Prostate gland (tissue), 2 donors: ENCODE measurements around the gene TEPSIN. TPM values are rescaled to one million over a fixed set of nuclear protein-coding genes. Genes with fewer than 3 reads are reported as not detected.

Source experiments
- DNase-seq: peaks from one replicate; pipeline ENCODE4 v3.0.0-alpha.2; 2019; ENCODE audit warnings: low spot score
- H3K27ac ChIP-seq, 2 donors: fragments of 200-600 bp; sonication (generic); 2 replicates each; pipeline ENCODE4 v1.5.1; 2017 to 2019
- H3K27me3 ChIP-seq: fragments of 200-600 bp; sonication (generic); replicated peaks from 2 replicates; pipeline ENCODE4 v1.5.1; 2019; ENCODE audit not compliant: insufficient read depth
- H3K36me3 ChIP-seq, 2 donors: fragments of 200-600 bp; sonication (generic); 1 replicate in 1 of 2; 2 replicates in 1 of 2; pipeline versions ENCODE4 v1.5.1 to v1.8.1; 2017 to 2019
- H3K4me1 ChIP-seq: fragments of 200-600 bp; sonication (generic); replicated peaks from 2 replicates; pipeline ENCODE4 v1.5.1; 2019
- H3K4me3 ChIP-seq, 2 donors: fragments of 200-600 bp; sonication (generic); 2 replicates each; pipeline ENCODE4 v1.5.1; 2017 to 2019
- H3K9me3 ChIP-seq: fragments of 200-600 bp; sonication (generic); 2 replicates; pipeline ENCODE4 v1.5.1; 2017
- CTCF ChIP-seq, 4 experiments: fragments of 200-600 bp in 2 of 4; fragments of 450-650 bp in 2 of 4; sonication (generic) in 2 of 4; IDR thresholded peaks; 1 replicate in 3 of 4; 2 replicates in 1 of 4; pipeline ENCODE4 v1.5.1; 2016 to 2019; ENCODE audit warnings: antibody characterized with exemption in 4 of 4, mild to moderate bottlenecking in 2 of 4, moderate library complexity in 2 of 4
- POLR2A ChIP-seq: fragments of 450-650 bp; IDR thresholded peaks from one replicate; pipeline ENCODE4 v1.6.1; 2016; ENCODE audit warnings: antibody characterized with exemption, mild to moderate bottlenecking
- POLR2AphosphoS5 ChIP-seq: sonication (generic); formaldehyde crosslinking; IDR thresholded peaks from one replicate; pipeline ENCODE4 v1.6.1; 2017; ENCODE audit warnings: antibody characterized with exemption
- WGBS: methylation state at CpG from one replicate; pipeline ENCODE4 v1.1.5; 2018; 5-methylcytosine and 5-hydroxymethylcytosine counted together
- intact Hi-C: fragments of 100-400 bp; cut with DNase I; formaldehyde crosslinking; loops from one replicate; pipeline ENCODE4 v1.14.2; 2022
- total RNA-seq, 2 donors: library from RNA; depleted of rRNA; stranded (reverse); fragments of >200 nt; gene quantifications; one replicate each; pipeline ENCODE4 v1.1.0, GENCODE V29; 2016

TEPSIN gene
- total RNA-seq, 2 donors from 2014 or later, result 35.6 to 81.5 TPM

DNA sequence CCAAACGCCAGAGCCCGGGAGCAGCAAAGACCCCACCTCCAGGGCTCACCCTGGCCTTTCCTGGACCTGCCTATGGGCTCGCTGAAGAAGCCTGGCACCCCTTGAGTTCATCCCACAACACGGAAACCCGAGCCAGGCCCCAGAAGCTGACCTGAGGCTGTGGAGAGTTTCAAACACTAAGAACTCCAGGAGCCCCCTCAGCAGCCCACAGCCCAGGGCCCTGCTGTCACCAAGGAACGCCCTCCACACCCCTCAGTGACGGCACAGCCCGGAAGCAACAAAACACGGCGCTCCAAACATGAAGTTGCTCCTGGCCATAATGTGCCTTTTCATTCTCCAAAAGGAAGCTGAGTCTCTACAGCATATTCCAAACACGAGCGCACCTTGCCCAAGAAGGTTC lies 47.0 kb upstream of the TEPSIN start:
- 77% methylated on average over 12 of the region's 12 CpGs for WGBS
- H3K4me1 ChIP-seq, result no peaks in the 10 kb centered on the region
- TF ChIP-seq POLR2A (no peak), POLR2AphosphoS5 (no peak), CTCF (IDR thresholded peaks at IDR 0.05) (no peak)
- intact Hi-C loops, result no loop called here
- H3K36me3 ChIP-seq, result no peaks in the 10 kb centered on the region
- peak overlapping the region in 1 of 2 donors; percentile 17 for H3K27ac ChIP-seq
- no peak for DNase-seq
- no peak overlapping the region for H3K4me3 ChIP-seq
- no peaks in the 10 kb centered on the region for H3K9me3 ChIP-seq
- no peaks in the 10 kb centered on the region for H3K27me3 ChIP-seq

GRCh38 chr17:81285179-81285878 lies 46.5 kb upstream of the TEPSIN start:
- Histone ChIP-seq H3K27me3 (no peaks in the 10 kb centered on the region), H3K4me3 (no peak overlapping the region), H3K9me3 (no peaks in the 10 kb centered on the region), H3K36me3 (no peaks in the 10 kb centered on the region), H3K4me1 (no peaks in the 10 kb centered on the region), H3K27ac (peak overlapping the region in 1 of 2 donors; percentile 5)
- DNase-seq, result no peak
- 77% methylated on average over 36 of the region's 37 CpGs for WGBS
- TF ChIP-seq POLR2AphosphoS5 (no peak), CTCF (IDR thresholded peaks at IDR 0.05) (no peak), POLR2A (no peak)
- intact Hi-C loops, result no loop called here

GRCh38 chr17:81282876-81283275 lies 44.0 kb upstream of the TEPSIN start:
- no peaks in the 10 kb centered on the region for H3K27me3 ChIP-seq
- no peak for DNase-seq
- 96% methylated on average over 16 of the region's 16 CpGs for WGBS
- no peak overlapping the region for H3K4me3 ChIP-seq
- no peaks in the 10 kb centered on the region for H3K4me1 ChIP-seq
- TF ChIP-seq POLR2A (no peak), CTCF (IDR thresholded peaks at IDR 0.05) (no peak), POLR2AphosphoS5 (no peak)
- intact Hi-C loops, result no loop called here
- H3K36me3 ChIP-seq, result no peaks in the 10 kb centered on the region
- no peaks in the 10 kb centered on the region for H3K9me3 ChIP-seq
- no peak overlapping the region for H3K27ac ChIP-seq

DNA sequence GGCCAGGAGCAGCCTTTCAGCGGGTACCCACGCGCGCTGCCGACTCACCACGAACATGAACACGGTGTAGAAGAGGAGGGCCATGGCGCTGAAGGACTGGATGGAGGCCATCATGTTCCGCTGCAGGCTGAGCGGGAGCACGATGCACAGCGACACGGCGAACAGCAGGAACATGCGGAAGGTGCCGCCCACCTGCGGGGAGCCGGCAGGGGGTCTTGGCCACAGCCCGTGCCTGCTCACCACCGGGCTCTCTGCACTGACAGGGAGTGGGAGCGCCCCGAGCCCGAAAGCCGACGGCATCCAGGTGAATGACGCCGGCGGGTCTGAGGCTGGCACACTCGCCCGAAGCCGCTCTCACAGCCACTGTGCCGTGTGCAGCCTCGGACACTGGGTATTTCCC lies 43.3 kb upstream of the TEPSIN start:
- H3K27me3 ChIP-seq, result no peaks in the 10 kb centered on the region
- no peak for DNase-seq
- intact Hi-C loops, result no loop called here
- TF ChIP-seq POLR2AphosphoS5, result no peak
- H3K4me1 ChIP-seq, result peaks cover 7% of the 10 kb centered on the region
- no peak overlapping the region for H3K4me3 ChIP-seq
- H3K36me3 ChIP-seq, result no peaks in the 10 kb centered on the region
- WGBS, result 96% methylated on average over 20 of the region's 33 CpGs
- no peaks in the 10 kb centered on the region for H3K9me3 ChIP-seq
- no peak overlapping the region for H3K27ac ChIP-seq

DNA sequence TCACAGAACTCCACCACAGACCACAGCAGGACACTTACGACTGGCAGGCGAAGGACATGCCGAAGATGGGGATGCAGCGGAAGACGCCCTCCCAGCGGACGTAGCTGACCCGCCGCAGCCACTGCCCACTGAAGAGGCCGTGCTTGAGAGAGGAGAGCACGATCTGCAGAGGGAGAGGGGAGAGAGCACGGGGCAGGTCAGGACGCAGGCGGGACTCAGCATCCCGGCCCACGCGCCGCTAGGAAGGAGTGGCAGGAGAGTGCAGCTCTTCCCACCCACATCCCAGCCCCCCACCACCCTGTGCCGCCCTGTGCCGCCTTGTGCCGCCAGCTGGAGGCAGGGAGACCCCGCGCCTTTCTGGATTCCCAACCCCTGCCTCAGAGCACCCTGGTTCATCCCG lies 41.7 kb upstream of the TEPSIN start:
- no peak for TF ChIP-seq CTCF (IDR thresholded peaks at IDR 0.05)
- TF ChIP-seq POLR2A, result no peak
- TF ChIP-seq POLR2AphosphoS5, result no peak
- Histone ChIP-seq H3K4me1 (peaks cover 12% of the 10 kb centered on the region), H3K36me3 (no peaks in the 10 kb centered on the region), H3K27me3 (no peaks in the 10 kb centered on the region), H3K4me3 (no peak overlapping the region), H3K27ac (no peak overlapping the region), H3K9me3 (no peaks in the 10 kb centered on the region)
- DNase-seq, result no peak
- WGBS, result 98% methylated on average over 19 of the region's 24 CpGs
- intact Hi-C loops, result no loop called here
